ENCODE measurements around the gene PLGRKT. TPM values are rescaled to one million over a fixed set of nuclear protein-coding genes. Genes with fewer than 3 reads are reported as not detected.
"Not testable (repeated sequence)": the region's sequence is repeated elsewhere in the genome, so short reads cannot be mapped to it uniquely, and the experiment has no call there.

PLGRKT gene
- total and polyA plus RNA-seq, 2 donors (not counting 1 experiment from before 2014, with no cell fraction given) = 17.3 to 21.6 TPM

GRCh38 chr9:5402217-5402616, 35.5 kb downstream of the PLGRKT start:
- H3K4me3 ChIP-seq (replicated peaks in 1 of 4; ENCODE audit: control extremely low read depth in 1 of 4, insufficient read depth in 1 of 4, low read depth in 3 of 4, low read length in 4 of 4) = no peak overlapping the region
- no peaks in the 10 kb centered on the region for H3K36me3 ChIP-seq (ENCODE audit: control insufficient read depth, insufficient read depth, low read length)
- no peaks in the 10 kb centered on the region for H3K27me3 ChIP-seq (ENCODE audit: control insufficient read depth, insufficient read depth, low read length)
- no peak overlapping the region for H3K4me2 ChIP-seq (ENCODE audit: extremely low read depth, insufficient read depth, low read length)
- no peak for TF ChIP-seq EZH2 (IDR thresholded peaks at IDR 0.05; ENCODE audit: low read length, missing control alignments)
- no peak for TF ChIP-seq CTCF (conservative IDR thresholded peaks at IDR 0.05 in 1 of 2, IDR thresholded peaks at IDR 0.05 in 1 of 2; ENCODE audit: low read depth in 1 of 2, low read length in 2 of 2)
- no peaks in the 10 kb centered on the region for H3K4me1 ChIP-seq (ENCODE audit: control insufficient read depth, extremely low read depth, insufficient read depth, low read length)
- H4K20me1 ChIP-seq (ENCODE audit: control insufficient read depth, extremely low read depth, insufficient read depth, low read length) = no peaks in the 10 kb centered on the region
- H3K9me3 ChIP-seq (ENCODE audit: control insufficient read depth, insufficient read depth, low read depth, low read length) = no peaks in the 10 kb centered on the region
- no peak for DNase-seq (ENCODE audit: low read depth in 2 of 2)
- no peak overlapping the region for H3K27ac ChIP-seq (ENCODE audit: insufficient read depth, low read length)
- H2AFZ ChIP-seq (ENCODE audit: low read length) = no peak overlapping the region
- no peak overlapping the region for H3K9ac ChIP-seq (ENCODE audit: insufficient read depth, low read length)
- H3K79me2 ChIP-seq (ENCODE audit: control insufficient read depth, insufficient read depth, low read length) = no peaks in the 10 kb centered on the region

GRCh38 chr9:5397547-5397946, 40.2 kb downstream of the PLGRKT start:
- not testable (repeated sequence) for H3K27ac ChIP-seq (ENCODE audit: insufficient read depth, low read length); DNase-seq (ENCODE audit: low read depth in 2 of 2); H3K27me3 ChIP-seq (ENCODE audit: control insufficient read depth, insufficient read depth, low read length); H2AFZ ChIP-seq (ENCODE audit: low read length); H3K9me3 ChIP-seq (ENCODE audit: control insufficient read depth, insufficient read depth, low read depth, low read length); H4K20me1 ChIP-seq (ENCODE audit: control insufficient read depth, extremely low read depth, insufficient read depth, low read length); H3K4me2 ChIP-seq (ENCODE audit: extremely low read depth, insufficient read depth, low read length); H3K4me1 ChIP-seq (ENCODE audit: control insufficient read depth, extremely low read depth, insufficient read depth, low read length); H3K36me3 ChIP-seq (ENCODE audit: control insufficient read depth, insufficient read depth, low read length); H3K79me2 ChIP-seq (ENCODE audit: control insufficient read depth, insufficient read depth, low read length); H3K4me3 ChIP-seq (replicated peaks in 1 of 4; ENCODE audit: control extremely low read depth in 1 of 4, insufficient read depth in 1 of 4, low read depth in 3 of 4, low read length in 4 of 4); H3K9ac ChIP-seq (ENCODE audit: insufficient read depth, low read length)

GRCh38 chr9:5395428-5395827, 42.3 kb downstream of the PLGRKT start:
- Histone ChIP-seq H4K20me1 (ENCODE audit: control insufficient read depth, extremely low read depth, insufficient read depth, low read length) (no peaks in the 10 kb centered on the region), H3K4me1 (ENCODE audit: control insufficient read depth, extremely low read depth, insufficient read depth, low read length) (no peaks in the 10 kb centered on the region), H3K27me3 (ENCODE audit: control insufficient read depth, insufficient read depth, low read length) (no peaks in the 10 kb centered on the region), H3K27ac (ENCODE audit: insufficient read depth, low read length) (no peak overlapping the region), H3K4me2 (ENCODE audit: extremely low read depth, insufficient read depth, low read length) (no peak overlapping the region), H3K79me2 (ENCODE audit: control insufficient read depth, insufficient read depth, low read length) (no peaks in the 10 kb centered on the region), H3K9ac (ENCODE audit: insufficient read depth, low read length) (no peak overlapping the region), H3K36me3 (ENCODE audit: control insufficient read depth, insufficient read depth, low read length) (no peaks in the 10 kb centered on the region), H2AFZ (ENCODE audit: low read length) (no peak overlapping the region), H3K9me3 (ENCODE audit: control insufficient read depth, insufficient read depth, low read depth, low read length) (no peaks in the 10 kb centered on the region), H3K4me3 (replicated peaks in 1 of 4; ENCODE audit: control extremely low read depth in 1 of 4, insufficient read depth in 1 of 4, low read depth in 3 of 4, low read length in 4 of 4) (no peak overlapping the region)
- no peak for DNase-seq (ENCODE audit: low read depth in 2 of 2)
- TF ChIP-seq CTCF (conservative IDR thresholded peaks at IDR 0.05 in 1 of 2, IDR thresholded peaks at IDR 0.05 in 1 of 2; ENCODE audit: low read depth in 1 of 2, low read length in 2 of 2) (no peak), EZH2 (IDR thresholded peaks at IDR 0.05; ENCODE audit: low read length, missing control alignments) (no peak)

GRCh38 chr9:5393976-5394375, 43.7 kb downstream of the PLGRKT start:
- not testable (repeated sequence) for DNase-seq (ENCODE audit: low read depth in 2 of 2); H4K20me1 ChIP-seq (ENCODE audit: control insufficient read depth, extremely low read depth, insufficient read depth, low read length); H3K27me3 ChIP-seq (ENCODE audit: control insufficient read depth, insufficient read depth, low read length); H3K36me3 ChIP-seq (ENCODE audit: control insufficient read depth, insufficient read depth, low read length); H3K79me2 ChIP-seq (ENCODE audit: control insufficient read depth, insufficient read depth, low read length); H3K9ac ChIP-seq (ENCODE audit: insufficient read depth, low read length); H3K27ac ChIP-seq (ENCODE audit: insufficient read depth, low read length); H3K4me2 ChIP-seq (ENCODE audit: extremely low read depth, insufficient read depth, low read length); H3K4me3 ChIP-seq (replicated peaks in 1 of 4; ENCODE audit: control extremely low read depth in 1 of 4, insufficient read depth in 1 of 4, low read depth in 3 of 4, low read length in 4 of 4); H3K9me3 ChIP-seq (ENCODE audit: control insufficient read depth, insufficient read depth, low read depth, low read length); H2AFZ ChIP-seq (ENCODE audit: low read length); H3K4me1 ChIP-seq (ENCODE audit: control insufficient read depth, extremely low read depth, insufficient read depth, low read length)

Measured in fibroblast of lung (primary cell).